ENCODE data around the gene PKD2L2.

Gene PKD2L2

GRCh38 chr5:137876101-137876500, 13.2 kb upstream of the PKD2L2 start:
- DNase-seq = no peak
- intact Hi-C loops (cut with DNase I) = no loop called here

DNA sequence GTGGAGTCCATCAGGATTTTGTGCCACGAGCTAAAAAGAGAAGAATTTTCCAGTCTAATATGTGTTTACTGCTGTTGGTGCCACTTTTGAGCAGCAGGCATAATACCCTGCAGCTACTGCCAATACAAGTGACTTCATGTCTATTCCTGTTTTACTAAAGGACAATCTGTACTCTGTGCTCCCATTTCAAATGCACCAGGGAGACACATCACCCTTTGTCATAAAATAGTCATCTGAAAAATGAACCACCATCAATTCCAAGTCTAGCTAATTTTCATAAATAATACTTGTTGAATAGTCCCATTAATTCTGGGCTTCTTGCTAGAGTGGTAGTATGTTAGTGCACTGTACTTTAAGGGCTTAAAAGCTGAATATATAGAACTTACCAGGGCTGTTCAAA, 8.9 kb upstream of the PKD2L2 start:
- intact Hi-C loops (cut with DNase I) = loop anchor here (10.0 kb wide), 1 partner anchor 154 kb away; the partner anchor contains the start of gene FAM13B
- DNase-seq = peak in 13 of 42 donors; percentile 37 to 74 (median 50)

DNA sequence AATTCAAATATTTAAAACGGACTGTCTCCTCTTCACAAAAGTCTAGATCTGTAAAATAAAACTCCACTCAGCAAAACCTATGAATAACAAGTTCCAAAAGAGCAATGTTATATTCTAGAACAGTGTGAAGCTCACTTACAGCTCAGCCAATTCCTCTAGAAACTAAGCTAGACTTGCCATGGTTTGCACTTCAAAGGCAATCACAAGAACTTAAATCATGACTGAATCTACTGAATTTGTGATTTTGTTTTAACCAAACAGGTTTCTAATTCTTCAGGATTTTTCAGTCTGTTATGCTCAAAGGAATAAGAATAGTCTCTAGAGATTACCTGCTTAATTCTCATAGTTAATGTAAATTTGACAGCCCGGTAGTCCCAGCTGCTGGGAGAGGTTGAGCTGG, 1.4 kb upstream of the PKD2L2 start:
- intact Hi-C loops (cut with DNase I) = loop anchor here (10.0 kb wide), 1 partner anchor 147 kb away; the partner anchor contains the start of gene FAM13B
- DNase-seq = no peak

DNA sequence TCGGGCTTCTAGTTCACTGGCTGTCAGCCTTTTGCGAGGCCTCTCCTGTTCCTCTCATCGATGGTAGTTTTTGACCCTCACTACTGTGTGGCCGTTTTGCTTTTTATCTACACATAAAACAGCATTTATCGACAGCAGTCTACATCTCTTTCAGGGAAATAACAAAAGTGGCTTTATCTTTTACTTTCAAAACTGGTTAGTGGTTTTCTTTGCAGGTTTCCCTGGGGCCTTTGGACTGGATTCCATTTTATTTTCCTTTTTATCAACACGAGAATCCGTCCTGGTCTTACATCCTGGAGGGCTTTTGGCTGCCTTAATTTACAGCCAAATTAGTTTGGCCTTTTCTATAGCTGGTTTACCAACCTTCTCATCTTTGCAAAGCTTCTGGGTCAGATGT, 793 bp upstream of the PKD2L2 start:
- no peak for DNase-seq
- intact Hi-C loops (cut with DNase I) = loop anchor here (10.0 kb wide), 1 partner anchor 146 kb away; the partner anchor contains the start of gene FAM13B

DNA sequence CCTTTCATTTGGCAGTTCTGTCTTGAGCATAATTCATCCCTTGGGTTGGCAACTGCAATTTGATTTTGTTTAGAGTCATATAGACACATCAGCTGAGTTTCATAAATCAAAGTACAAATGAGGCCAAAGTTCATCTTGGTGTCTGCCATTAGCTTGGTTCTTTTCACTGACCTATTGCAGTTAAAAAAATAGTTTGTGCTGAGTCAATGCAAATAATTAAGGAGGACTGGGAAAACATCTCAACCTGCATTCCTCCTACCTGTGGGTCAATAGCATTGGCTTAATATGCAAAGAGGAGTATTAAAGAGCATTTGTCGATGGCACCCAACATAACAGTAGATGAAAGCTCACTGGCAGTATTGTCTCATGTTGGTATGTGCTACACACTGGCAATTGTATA, 1.6 kb downstream of the PKD2L2 start:
- intact Hi-C loops (cut with DNase I) = no loop called here
- DNase-seq = no peak

- intact Hi-C loops (cut with DNase I) = no loop called here
- DNase-seq = no peak
Measured at GRCh38 chr5:137891849-137892248, 2.6 kb downstream of the PKD2L2 start.

- intact Hi-C loops (cut with DNase I) = no loop called here
- DNase-seq = no peak
Measured at GRCh38 chr5:137894586-137894985, 5.3 kb downstream of the PKD2L2 start.

DNA sequence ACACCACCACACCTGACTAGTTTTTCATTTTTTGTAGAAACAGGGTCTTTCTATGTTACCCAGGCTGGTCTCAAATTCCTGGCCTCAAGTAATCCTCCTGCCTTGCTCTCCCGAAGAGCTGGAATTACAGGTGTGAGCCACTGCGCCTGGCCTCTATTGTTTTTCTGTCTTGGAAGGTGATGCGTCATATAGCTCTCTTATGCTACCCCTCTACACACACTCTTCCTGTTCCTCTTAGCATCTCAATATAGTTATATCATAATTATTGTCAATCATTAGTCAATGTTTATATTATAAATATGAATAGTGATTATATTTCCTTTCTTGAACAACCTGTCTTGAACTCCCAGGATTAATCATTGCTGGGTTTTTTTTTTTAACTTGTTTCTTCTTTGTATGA, 7.3 kb downstream of the PKD2L2 start:
- no peak for DNase-seq
- intact Hi-C loops (cut with DNase I) = no loop called here

DNA sequence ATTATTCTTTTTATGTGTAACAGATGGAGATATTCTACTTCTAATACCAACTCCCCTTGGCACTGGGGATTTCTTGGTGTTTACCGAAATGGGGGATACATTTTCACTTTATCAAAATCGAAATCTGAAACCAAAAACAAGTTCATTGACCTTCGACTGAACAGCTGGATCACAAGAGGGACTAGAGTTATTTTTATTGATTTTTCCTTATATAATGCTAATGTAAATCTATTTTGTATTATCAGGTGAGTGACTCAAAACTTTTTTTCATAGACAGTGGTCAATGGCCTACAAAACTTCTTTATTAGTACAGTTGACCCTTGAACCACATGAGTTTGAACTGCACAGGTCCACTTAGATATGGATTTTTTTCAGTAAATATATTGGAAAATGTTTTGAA, 10.2 kb downstream of the PKD2L2 start:
- intact Hi-C loops (cut with DNase I) = no loop called here
- no peak for DNase-seq

- intact Hi-C loops (cut with DNase I) = no loop called here
- peak in 2 of 42 donors; percentile 22 to 51 for DNase-seq
Measured at GRCh38 chr5:137901011-137901817, 12.0 kb downstream of the PKD2L2 start.

GRCh38 chr5:137902408-137903133, 13.3 kb downstream of the PKD2L2 start:
- intact Hi-C loops (cut with DNase I) = no loop called here
- DNase-seq = no peak

DNA sequence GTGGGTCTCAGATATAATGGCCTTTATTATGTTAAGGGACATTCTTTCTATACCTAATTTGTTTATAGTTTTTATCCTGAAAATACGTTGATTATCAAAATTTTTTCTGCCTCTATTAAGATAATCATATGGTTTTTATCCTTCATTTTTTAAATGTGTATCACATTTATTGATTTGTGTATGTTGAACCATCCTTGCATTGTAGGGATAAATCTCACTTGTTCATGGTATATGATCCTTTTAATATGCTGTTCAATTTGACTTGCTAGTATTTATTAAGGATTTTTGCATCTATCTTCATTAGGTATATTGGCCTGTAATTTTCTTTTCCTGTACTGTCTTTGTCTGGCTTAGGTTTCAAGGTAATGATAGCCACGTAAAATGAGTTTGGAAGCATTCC, 25.5 kb downstream of the PKD2L2 start:
- no peak for DNase-seq
- intact Hi-C loops (cut with DNase I) = no loop called here

DNA sequence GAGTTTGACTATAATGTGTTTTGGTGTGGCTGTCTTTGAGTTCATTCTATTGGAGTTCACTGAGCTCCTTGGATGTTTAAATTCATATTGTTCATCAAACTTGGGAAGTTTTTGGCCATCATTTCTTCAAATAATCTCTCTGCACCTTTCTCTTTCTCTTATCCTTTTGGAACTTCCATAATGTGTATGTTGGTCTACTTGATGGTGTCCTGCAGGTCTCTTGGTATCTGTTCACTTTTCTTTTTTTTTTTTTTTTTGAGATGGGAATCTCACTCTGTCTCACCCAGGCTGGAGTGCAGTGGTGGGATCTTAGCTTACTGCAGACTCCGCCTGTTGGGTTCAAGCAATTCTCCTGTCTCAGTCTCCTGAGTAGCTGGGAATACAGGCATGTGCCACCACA, 27.7 kb downstream of the PKD2L2 start:
- intact Hi-C loops (cut with DNase I) = no loop called here

DNA sequence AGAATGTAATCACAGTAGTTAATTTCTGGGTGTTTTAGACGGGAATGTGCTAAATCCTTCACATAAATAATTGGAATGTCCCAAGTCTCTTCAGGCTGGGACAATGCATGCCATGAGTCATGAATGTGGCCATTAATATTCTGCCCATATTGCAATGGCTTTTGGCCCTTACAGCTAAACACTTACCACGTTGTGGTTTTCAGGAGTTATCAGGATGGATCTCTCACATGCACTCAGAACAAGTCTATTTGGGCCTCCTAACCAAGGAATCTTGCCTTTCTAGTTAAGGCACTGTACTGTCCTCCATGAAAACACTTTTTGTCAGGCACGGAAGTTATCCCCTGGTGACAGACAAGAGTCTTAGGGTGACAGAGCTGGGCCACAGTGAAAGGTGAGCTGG, 32.7 kb downstream of the PKD2L2 start:
- intact Hi-C loops (cut with DNase I) = no loop called here
- DNase-seq = no peak

More for the DNA sequence above, 27.7 kb downstream of the PKD2L2 start:
- DNase-seq = no peak

- intact Hi-C loops (cut with DNase I) = no loop called here
- DNase-seq = peak in 2 of 42 donors; percentile 28 to 36
Measured at GRCh38 chr5:137923856-137924255, 34.6 kb downstream of the PKD2L2 start.

- peak in 1 of 42 donors; percentile 5 for DNase-seq
- intact Hi-C loops (cut with DNase I) = no loop called here
Measured at GRCh38 chr5:137932800-137933199, 43.5 kb downstream of the PKD2L2 start.

DNA sequence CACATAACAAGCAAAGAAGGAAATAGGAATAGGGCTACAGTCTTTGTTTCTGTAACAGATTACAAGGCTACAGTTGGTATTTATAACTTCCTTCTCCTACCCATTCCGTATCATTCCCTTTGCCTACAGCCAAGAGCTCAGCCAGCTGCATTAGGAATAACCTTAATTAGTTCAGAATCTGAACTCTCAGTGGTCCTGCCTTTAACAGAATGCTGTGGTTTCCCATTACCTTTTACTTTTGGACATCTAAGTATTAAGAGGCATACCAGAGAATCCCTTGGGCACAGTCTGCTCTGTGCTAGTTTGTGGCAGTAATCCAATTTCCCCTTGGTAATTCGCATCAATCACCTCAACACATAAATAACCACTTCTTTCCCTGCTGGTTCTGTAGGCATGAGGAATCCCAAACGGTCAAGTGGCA, 44.2 kb downstream of the PKD2L2 start:
- intact Hi-C loops (cut with DNase I) = no loop called here
- DNase-seq = peak in 1 of 42 donors; percentile 3

DNA sequence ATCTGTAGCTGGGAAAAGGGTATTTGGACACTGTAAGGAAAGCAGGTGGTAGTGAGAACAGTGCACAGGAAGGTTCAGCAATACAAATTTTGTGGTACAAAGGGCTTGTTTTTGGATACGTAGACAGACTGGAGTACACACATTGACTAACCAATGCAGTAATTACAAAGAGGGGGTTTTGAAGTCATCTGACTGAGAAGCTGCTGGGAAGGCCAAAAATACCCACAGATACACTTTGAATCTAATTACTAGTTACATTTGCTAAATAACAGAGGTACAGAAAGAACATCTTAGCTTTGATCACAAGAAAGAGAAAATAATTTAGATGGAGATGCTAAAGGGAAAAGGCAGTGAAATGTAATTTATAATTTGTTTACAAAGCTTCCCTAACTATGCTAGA, 45.9 kb downstream of the PKD2L2 start:
- intact Hi-C loops (cut with DNase I) = no loop called here
- peak in 1 of 42 donors; percentile 7 for DNase-seq

- no peak for DNase-seq
- intact Hi-C loops (cut with DNase I) = no loop called here
Measured at GRCh38 chr5:137935694-137936093, 46.4 kb downstream of the PKD2L2 start.

- intact Hi-C loops (cut with DNase I) = no loop called here
- no peak for DNase-seq
Measured at GRCh38 chr5:137937994-137938750, 48.9 kb downstream of the PKD2L2 start.

Data from head of caudate nucleus (tissue), 42 donors.